HT-29 (cell line): Measurements from ENCODE around the gene RBM10. TPM values are rescaled to one million over a fixed set of nuclear protein-coding genes. Genes with fewer than 3 reads are reported as not detected.

Source experiments
- DNase-seq: peaks from one replicate; pipeline ENCODE4 v3.0.0-alpha.2; 2015; ENCODE audit warnings: low spot score
- total RNA-seq: library from RNA; depleted of rRNA; stranded (reverse); fragments of >200 nt; shearing (Covaris generic); gene quantifications from 2 replicates; pipeline ENCODE4 v1.2.3, GENCODE V29; 2014

RBM10 gene
- total RNA-seq, 1 experiment from 2014 or later = 81.2 TPM

GRCh38 chrX:47198026-47198686 is 53.1 kb downstream of the RBM10 start:
- no peak for DNase-seq

GRCh38 chrX:47198687-47199080 is 53.7 kb downstream of the RBM10 start:
- DNase-seq = no peak

- DNase-seq = no peak
These were observed 54.3 kb downstream of the RBM10 start for GRCh38 chrX:47199286-47199685.

GRCh38 chrX:47200385-47201150 is 55.5 kb downstream of the RBM10 start:
- no peak for DNase-seq

GRCh38 chrX:47201345-47201944 is 56.4 kb downstream of the RBM10 start:
- no peak for DNase-seq

- DNase-seq = no peak
These were observed 57.3 kb downstream of the RBM10 start for GRCh38 chrX:47202316-47202715.

- no peak for DNase-seq
These were observed 57.9 kb downstream of the RBM10 start for GRCh38 chrX:47202877-47203276.

GRCh38 chrX:47204970-47205369 is 59.9 kb downstream of the RBM10 start:
- no peak for DNase-seq

GRCh38 chrX:47206316-47206715 is 61.3 kb downstream of the RBM10 start:
- no peak for DNase-seq

GRCh38 chrX:47208108-47208507 is 63.1 kb downstream of the RBM10 start:
- DNase-seq = no peak

- no peak for DNase-seq
These were observed 64.7 kb downstream of the RBM10 start for GRCh38 chrX:47209508-47210238.

GRCh38 chrX:47210661-47211425 is 65.8 kb downstream of the RBM10 start:
- DNase-seq = no peak

- DNase-seq = no peak
These were observed 67.6 kb downstream of the RBM10 start for GRCh38 chrX:47212381-47213293.

- no peak for DNase-seq
These were observed 69.5 kb downstream of the RBM10 start for GRCh38 chrX:47214435-47215077.

- no peak for DNase-seq
These were observed 70.4 kb downstream of the RBM10 start for GRCh38 chrX:47215291-47215900.

GRCh38 chrX:47216393-47216925 is 71.4 kb downstream of the RBM10 start:
- DNase-seq = no peak

GRCh38 chrX:47217121-47217851 is 72.3 kb downstream of the RBM10 start:
- no peak for DNase-seq

- peak; percentile 99 for DNase-seq
These were observed 72.8 kb downstream of the RBM10 start for GRCh38 chrX:47217852-47218279.
